Body of pancreas (tissue), 4 donors: ENCODE results near the gene SH3PXD2A.

Experiments
- CTCF ChIP-seq, 7 experiments: fragments of 450-650 bp in 4 of 7; fragments of 200-600 bp in 3 of 7; sonication (generic) in 3 of 7; IDR thresholded peaks; one replicate each; pipeline ENCODE4 v1.5.1; 2016 to 2019; ENCODE audit warnings: antibody characterized with exemption in 7 of 7
- POLR2A ChIP-seq, 3 donors: fragments of 450-650 bp; IDR thresholded peaks; one replicate each; pipeline ENCODE4 v1.6.1; 2016; ENCODE audit warnings: antibody characterized with exemption in 3 of 3, mild to moderate bottlenecking in 2 of 3

GRCh38 chr10:103751667-103752290 is 103.6 kb downstream of the SH3PXD2A start:
- TF ChIP-seq CTCF (IDR thresholded peaks at IDR 0.05) (no peak), POLR2A (IDR thresholded peaks at IDR 0.05) (no peak)
